SK-N-SH treated with all-trans-retinoic acid at 6 μM for 48 hours (cell line): Measurements from ENCODE around the gene ABCD3.

ENCODE experiments used
- ARNTL ChIP-seq: fragments of 450-650 bp; formaldehyde crosslinking; IDR thresholded peaks from 2 replicates; pipeline ENCODE4 v1.5.0; 2020; ENCODE audit warnings: low read depth, mild to moderate bottlenecking, moderate library complexity, borderline replicate concordance
- BACH2 ChIP-seq: fragments of 250-450 bp; sonication (Bioruptor Pico); IDR thresholded peaks from 2 replicates; pipeline ENCODE4 v1.9.0; 2021; ENCODE audit warnings: mild to moderate bottlenecking, borderline replicate concordance
- CREB5 ChIP-seq: fragments of 250-450 bp; sonication (Bioruptor Pico); IDR thresholded peaks from 2 replicates; pipeline ENCODE4 v1.5.1; 2020; ENCODE audit warnings: low read depth, mild to moderate bottlenecking, moderate library complexity
- CSDC2 ChIP-seq: fragments of 250-450 bp; sonication (Bioruptor Pico); IDR thresholded peaks from 2 replicates; pipeline ENCODE4 v1.5.0; 2020; ENCODE audit warnings: mild to moderate bottlenecking, moderate library complexity
- ESRRG ChIP-seq: fragments of 250-450 bp; sonication (Bioruptor Pico); IDR thresholded peaks from 2 replicates; pipeline ENCODE4 v1.6.1; 2021; ENCODE audit warnings: mild to moderate bottlenecking
- OSR1 ChIP-seq: fragments of 250-450 bp; sonication (Bioruptor Pico); IDR thresholded peaks from 2 replicates; pipeline ENCODE4 v1.8.0; 2022; ENCODE audit warnings: moderate library complexity, mild to moderate bottlenecking, inconsistent platforms
- POU6F1 ChIP-seq: fragments of 250-450 bp; sonication (Bioruptor Pico); IDR thresholded peaks from 2 replicates; pipeline ENCODE4 v1.8.0; 2021; ENCODE audit warnings: low read depth, mild to moderate bottlenecking, moderate library complexity, borderline replicate concordance
- RARB ChIP-seq: fragments of 250-450 bp; sonication (Bioruptor Pico); IDR thresholded peaks from 2 replicates; pipeline ENCODE4 v1.8.0; 2021; ENCODE audit warnings: mild to moderate bottlenecking, moderate library complexity
- TOX ChIP-seq: fragments of 250-450 bp; sonication (Bioruptor Pico); IDR thresholded peaks from 2 replicates; pipeline ENCODE4 v1.8.0; 2021; ENCODE audit warnings: mild to moderate bottlenecking, moderate library complexity, borderline replicate concordance
- ZC3H10 ChIP-seq: fragments of 250-450 bp; sonication (Bioruptor Pico); IDR thresholded peaks from 2 replicates; pipeline ENCODE4 v1.5.1; 2021; ENCODE audit warnings: mild to moderate bottlenecking, moderate library complexity
- ZFP3 ChIP-seq: fragments of 250-450 bp; sonication (Bioruptor Pico); IDR thresholded peaks from 2 replicates; pipeline ENCODE4 v1.5.0; 2020; ENCODE audit warnings: mild to moderate bottlenecking, moderate library complexity
- ZFP30 ChIP-seq: fragments of 450-650 bp; formaldehyde crosslinking; IDR thresholded peaks from 2 replicates; pipeline ENCODE4 v1.5.0; 2022; ENCODE audit warnings: mild to moderate bottlenecking, moderate library complexity
- TF ChIP-seq, protein P1 (sequence below): fragments of 250-450 bp; sonication (Bioruptor Pico); IDR thresholded peaks from 2 replicates; pipeline ENCODE4 v1.8.0; 2020; ENCODE audit warnings: mild to moderate bottlenecking, moderate library complexity, borderline replicate concordance
- TF ChIP-seq, protein P2 (sequence below): fragments of 250-450 bp; sonication (Bioruptor Pico); IDR thresholded peaks from 2 replicates; pipeline ENCODE4 v1.5.1; 2021; ENCODE audit warnings: mild to moderate bottlenecking, moderate library complexity

DNA sequence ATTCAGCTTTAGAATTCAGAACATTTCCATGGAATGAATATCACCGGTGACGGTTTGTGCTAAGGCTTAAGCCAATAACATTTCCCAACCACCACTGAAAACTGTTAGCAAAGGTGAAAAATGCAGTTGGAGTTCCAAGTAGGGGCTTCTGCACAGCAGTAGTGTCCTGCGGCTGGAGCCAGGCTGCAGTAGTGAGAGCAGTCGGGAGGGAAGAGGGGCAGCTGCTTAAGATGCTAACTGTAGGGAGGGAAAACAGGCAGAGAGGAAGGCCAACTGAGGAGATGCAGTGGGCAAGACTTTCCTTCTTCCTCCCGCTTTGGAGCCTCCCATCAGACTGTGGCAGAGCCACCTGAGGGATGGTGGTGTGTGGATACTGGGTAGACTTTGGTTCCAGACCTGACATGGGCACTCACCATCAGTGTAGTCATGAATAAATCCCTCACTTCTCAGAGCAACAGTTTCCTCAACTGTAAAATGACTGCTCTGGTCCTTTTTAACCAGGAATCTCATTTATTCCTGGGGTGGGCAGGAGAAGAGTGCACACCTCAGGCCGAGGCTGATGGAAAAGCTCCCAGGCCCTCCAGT lies 120.1 kb downstream of the ABCD3 start:
- TF ChIP-seq OSR1: no peak
- TF ChIP-seq ZFP30: no peak
- TF ChIP-seq ESRRG (CRISPR knock-in tag): no peak
- TF ChIP-seq ARNTL (CRISPR knock-in tag): no peak
- no peak for TF ChIP-seq ZC3H10 (CRISPR knock-in tag)
- TF ChIP-seq CREB5 (CRISPR knock-in tag): no peak
- TF ChIP-seq BACH2 (CRISPR knock-in tag): no peak
- TF ChIP-seq ZFP3 (CRISPR knock-in tag): no peak
- TF ChIP-seq, protein P1, sequence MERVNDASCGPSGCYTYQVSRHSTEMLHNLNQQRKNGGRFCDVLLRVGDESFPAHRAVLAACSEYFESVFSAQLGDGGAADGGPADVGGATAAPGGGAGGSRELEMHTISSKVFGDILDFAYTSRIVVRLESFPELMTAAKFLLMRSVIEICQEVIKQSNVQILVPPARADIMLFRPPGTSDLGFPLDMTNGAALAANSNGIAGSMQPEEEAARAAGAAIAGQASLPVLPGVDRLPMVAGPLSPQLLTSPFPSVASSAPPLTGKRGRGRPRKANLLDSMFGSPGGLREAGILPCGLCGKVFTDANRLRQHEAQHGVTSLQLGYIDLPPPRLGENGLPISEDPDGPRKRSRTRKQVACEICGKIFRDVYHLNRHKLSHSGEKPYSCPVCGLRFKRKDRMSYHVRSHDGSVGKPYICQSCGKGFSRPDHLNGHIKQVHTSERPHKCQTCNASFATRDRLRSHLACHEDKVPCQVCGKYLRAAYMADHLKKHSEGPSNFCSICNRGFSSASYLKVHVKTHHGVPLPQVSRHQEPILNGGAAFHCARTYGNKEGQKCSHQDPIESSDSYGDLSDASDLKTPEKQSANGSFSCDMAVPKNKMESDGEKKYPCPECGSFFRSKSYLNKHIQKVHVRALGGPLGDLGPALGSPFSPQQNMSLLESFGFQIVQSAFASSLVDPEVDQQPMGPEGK: no peak
- no peak for TF ChIP-seq RARB (CRISPR knock-in tag)
- no peak for TF ChIP-seq CSDC2
- no peak for TF ChIP-seq POU6F1 (CRISPR knock-in tag)
- TF ChIP-seq, protein P2, sequence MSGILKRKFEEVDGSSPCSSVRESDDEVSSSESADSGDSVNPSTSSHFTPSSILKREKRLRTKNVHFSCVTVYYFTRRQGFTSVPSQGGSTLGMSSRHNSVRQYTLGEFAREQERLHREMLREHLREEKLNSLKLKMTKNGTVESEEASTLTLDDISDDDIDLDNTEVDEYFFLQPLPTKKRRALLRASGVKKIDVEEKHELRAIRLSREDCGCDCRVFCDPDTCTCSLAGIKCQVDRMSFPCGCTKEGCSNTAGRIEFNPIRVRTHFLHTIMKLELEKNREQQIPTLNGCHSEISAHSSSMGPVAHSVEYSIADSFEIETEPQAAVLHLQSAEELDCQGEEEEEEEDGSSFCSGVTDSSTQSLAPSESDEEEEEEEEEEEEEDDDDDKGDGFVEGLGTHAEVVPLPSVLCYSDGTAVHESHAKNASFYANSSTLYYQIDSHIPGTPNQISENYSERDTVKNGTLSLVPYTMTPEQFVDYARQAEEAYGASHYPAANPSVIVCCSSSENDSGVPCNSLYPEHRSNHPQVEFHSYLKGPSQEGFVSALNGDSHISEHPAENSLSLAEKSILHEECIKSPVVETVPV (CRISPR knock-in tag): no peak
- TF ChIP-seq TOX (CRISPR knock-in tag): no peak
